HCT116 (cell line): ENCODE measurements around the gene KASH5. TPM values are rescaled to one million over a fixed set of nuclear protein-coding genes. Genes with fewer than 3 reads are reported as not detected.

ENCODE experiments used
- ATAC-seq: fragments of 200-7000 bp; cut with Tn5 transposase; 2 replicates; pipeline ENCODE4 v1.9.1; 2020; ENCODE audit warnings: mild to moderate bottlenecking, moderate library complexity
- BruUV-seq: library from RNA; stranded (reverse); fragments of 400-500 nt; replicated peaks from 2 replicates; lab custom pipeline; 2021; lab: Mats Ljungman, UMichigan
- CTCF ChIA-PET: fragments of 300-600 bp; sonication (Branson Sonifier 250); formaldehyde crosslinking; loops from one replicate; lab custom pipeline; 2021; ENCODE audit warnings: antibody characterized with exemption; lab: Charles Lee
- POLR2A ChIA-PET: fragments of 300-600, 350-600 bp; sonication (Branson Sonifier 250); formaldehyde crosslinking; loops from one replicate; lab custom pipeline; 2021; ENCODE audit warnings: antibody characterized with exemption; lab: Charles Lee
- RAD21 ChIA-PET, 2 experiments: fragments of 300-600 bp; sonication (Branson Sonifier 250); formaldehyde crosslinking; loops; one replicate each; lab custom pipeline; 2023; ENCODE audit warnings: low total read pairs in 2 of 2; ENCODE audit not compliant: uncharacterized antibody in 2 of 2, unreplicated experiment in 2 of 2, low non-redundant PET in 1 of 2; lab: Charles Lee
- DNase-seq: peaks from one replicate; pipeline ENCODE4 v3.0.0-alpha.2; 2010; ENCODE audit warnings: low read depth, low spot score
- H2AFZ ChIP-seq: fragments of 200-600 bp; shearing (Covaris generic), sonication (generic); 2 replicates; pipeline ENCODE4 v1.6.1; 2017; ENCODE audit warnings: low read depth, mixed run types, mixed read lengths, antibody characterized with exemption, low read length; ENCODE audit not compliant: poor library complexity, severe bottlenecking
- H3K27ac ChIP-seq: 2 replicates; pipeline ENCODE4 v1.5.1; 2012; ENCODE audit warnings: low read depth, low read length
- H3K27me3 ChIP-seq: fragments of 200-600 bp; sonication (generic); 2 replicates; pipeline ENCODE4 v1.6.1; 2016; ENCODE audit warnings: mixed run types, low read length, mixed read lengths; ENCODE audit not compliant: insufficient read depth
- H3K36me3 ChIP-seq, 2 experiments: fragments of 200-500 bp in 1 of 2; fragments of 200-600 bp in 1 of 2; sonication (Bioruptor generic) in 1 of 2; sonication (generic) in 1 of 2; 2 replicates each; pipeline versions ENCODE4 v1.5.1 to v1.6.1; 2014 to 2016; ENCODE audit warnings: low read length in 2 of 2, inconsistent platforms in 1 of 2, mixed read lengths in 1 of 2, mixed run types in 1 of 2; ENCODE audit not compliant: insufficient read depth in 2 of 2, control insufficient read depth in 1 of 2
- H3K4me1 ChIP-seq, 2 experiments: fragments of 200-600 bp in 1 of 2; sonication (generic) in 1 of 2; 2 replicates each; pipeline versions ENCODE4 v1.5.1 to v1.6.1; 2012 to 2017; ENCODE audit warnings: low read length in 2 of 2, inconsistent platforms in 1 of 2, mild to moderate bottlenecking in 1 of 2, mixed read lengths in 1 of 2, mixed run types in 1 of 2, moderate library complexity in 1 of 2; ENCODE audit not compliant: insufficient read depth in 2 of 2, control insufficient read depth in 1 of 2
- H3K4me2 ChIP-seq: fragments of 200-600 bp; sonication (generic); 2 replicates; pipeline ENCODE4 v1.6.1; 2017; ENCODE audit warnings: mixed run types, low read length, mixed read lengths
- H3K4me3 ChIP-seq, 2 experiments: fragments of 200-600 bp in 1 of 2; sonication (generic) in 1 of 2; replicated peaks in 1 of 2; 2 replicates each; pipeline ENCODE4 v1.5.1; 2011 to 2016; ENCODE audit warnings: low read length in 2 of 2, control low read depth in 1 of 2, low read depth in 1 of 2, mild to moderate bottlenecking in 1 of 2, mixed read lengths in 1 of 2, mixed run types in 1 of 2
- H3K79me2 ChIP-seq: fragments of 200-600 bp; sonication (generic); 2 replicates; pipeline ENCODE4 v1.6.1; 2017; ENCODE audit warnings: mild to moderate bottlenecking, mixed run types, low read length, moderate library complexity, mixed read lengths; ENCODE audit not compliant: insufficient read depth
- H3K9ac ChIP-seq: fragments of 200-600 bp; sonication (generic); 2 replicates; pipeline ENCODE4 v1.6.1; 2016; ENCODE audit warnings: low read length, mixed read lengths
- H3K9me2 ChIP-seq: fragments of 200-600 bp; sonication (generic), shearing (Covaris generic); 2 replicates; pipeline ENCODE4 v1.6.1; 2017; ENCODE audit warnings: mixed run types, mild to moderate bottlenecking, moderate library complexity; ENCODE audit not compliant: insufficient read depth
- H3K9me3 ChIP-seq, 2 experiments: fragments of 200-500 bp in 1 of 2; fragments of 200-600 bp in 1 of 2; sonication (Bioruptor generic) in 1 of 2; sonication (generic) in 1 of 2; 2 replicates each; pipeline ENCODE4 v1.6.1; 2014 to 2017; ENCODE audit warnings: low read length in 2 of 2, mixed read lengths in 2 of 2, inconsistent platforms in 1 of 2, low read depth in 1 of 2, mild to moderate bottlenecking in 1 of 2, mixed run types in 1 of 2, moderate library complexity in 1 of 2; ENCODE audit not compliant: control insufficient read depth in 1 of 2, insufficient read depth in 1 of 2
- H4K20me1 ChIP-seq: fragments of 200-600 bp; sonication (generic), shearing (Covaris generic); 2 replicates; pipeline ENCODE4 v1.6.1; 2017; ENCODE audit warnings: mixed run types, mild to moderate bottlenecking, moderate library complexity; ENCODE audit not compliant: insufficient read depth
- CBX3 ChIP-seq: IDR thresholded peaks from 2 replicates; pipeline ENCODE4 v1.6.1; 2012; ENCODE audit warnings: low read depth
- JUND ChIP-seq: IDR thresholded peaks from 2 replicates; pipeline ENCODE4 v1.6.1; 2012
- POLR2AphosphoS5 ChIP-seq: IDR thresholded peaks from 2 replicates; pipeline ENCODE4 v1.6.1; 2011; ENCODE audit warnings: mild to moderate bottlenecking, low read depth, low read length, moderate library complexity
- REST ChIP-seq: IDR thresholded peaks from 2 replicates; pipeline ENCODE4 v1.6.1; 2012; ENCODE audit warnings: low read depth
- SP1 ChIP-seq: IDR thresholded peaks from 2 replicates; pipeline ENCODE4 v1.6.1; 2012; ENCODE audit warnings: low read depth
- intact Hi-C: fragments of 100-400 bp; cut with micrococcal nuclease; formaldehyde crosslinking; loops from 2 replicates; pipeline ENCODE4 v1.10.0; 2022
- total RNA-seq: library from RNA; stranded (reverse); gene quantifications from one replicate; pipeline ENCODE4 v1.2.1, GENCODE V29; 2021; ENCODE audit not compliant: unreplicated experiment

Gene KASH5
- total RNA-seq, 1 experiment from 2014 or later: not detected

DNA sequence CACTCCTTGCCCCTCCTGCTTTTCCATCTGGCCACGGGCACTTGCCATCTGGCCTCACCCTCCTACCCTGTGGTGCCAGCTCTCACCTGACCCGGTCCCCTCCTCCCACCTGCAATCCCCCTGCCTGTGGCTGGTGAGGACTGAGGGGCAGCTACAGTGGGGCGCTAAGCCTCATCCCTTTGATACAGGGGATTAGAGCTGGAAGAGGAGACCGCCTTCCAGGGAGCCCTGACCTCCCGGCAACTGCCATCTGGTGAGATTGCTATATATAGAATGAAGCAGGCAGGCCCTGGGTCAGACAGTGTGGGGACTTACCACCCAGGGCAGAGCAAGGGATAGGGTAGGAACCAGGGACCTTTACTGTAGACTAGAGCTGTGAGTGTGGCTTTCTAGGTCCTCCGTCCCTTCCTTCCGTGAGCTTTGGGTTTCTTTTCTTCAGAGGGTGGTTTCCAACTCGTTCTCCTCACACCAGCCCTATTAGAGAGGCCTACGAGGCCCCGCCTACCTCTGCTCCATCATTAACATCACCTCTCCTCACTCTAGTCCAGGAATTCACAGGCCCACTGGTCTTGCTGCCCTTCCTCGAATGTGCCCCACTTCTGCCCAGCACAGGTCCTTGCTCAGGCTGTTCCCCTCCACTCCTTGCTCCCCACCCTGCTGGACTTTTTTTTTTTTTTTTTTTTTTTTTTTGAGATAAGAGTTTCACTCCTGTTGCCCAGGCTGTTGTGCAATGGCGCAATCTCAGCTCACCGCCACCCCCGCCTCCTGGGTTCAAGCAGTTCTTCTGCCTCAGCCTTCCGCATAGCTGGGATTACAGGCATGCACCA, 7.7 kb downstream of the KASH5 start:
- H3K27ac ChIP-seq: no peak overlapping the region
- no peaks in the 10 kb centered on the region for H3K27me3 ChIP-seq
- H3K4me2 ChIP-seq: no peak overlapping the region
- ChIA-PET POLR2A (interaction anchor here (0.6 to 0.7 kb wide), 2 partner anchors 15 to 61 kb away, joined by 3 to 5 read pairs; no protein-coding TSS in a partner anchor), RAD21 (interaction anchor here (0.7 to 1.0 kb wide), 2 partner anchors 73 to 80 kb away, joined by 3 to 4 read pairs; no protein-coding TSS in a partner anchor), CTCF (no interaction called here)
- peaks cover 3 to 10% of the 10 kb centered on the region in 2 experiments; a peak in 3 of 4 replicates for H3K4me1 ChIP-seq
- no peak overlapping the region for H3K4me3 ChIP-seq
- no peak overlapping the region for H3K9ac ChIP-seq
- no peak for TF ChIP-seq JUND
- no peak for TF ChIP-seq SP1
- TF ChIP-seq CBX3: no peak
- TF ChIP-seq REST: no peak
- no peak for TF ChIP-seq POLR2AphosphoS5
- intact Hi-C loops: no loop called here
- H3K79me2 ChIP-seq: no peaks in the 10 kb centered on the region
- no peaks in the 10 kb centered on the region for H3K9me3 ChIP-seq
- H2AFZ ChIP-seq: no peak overlapping the region
- H4K20me1 ChIP-seq: no peaks in the 10 kb centered on the region
- no TSS peak for BruUV-seq
- ATAC-seq: no peak
- H3K9me2 ChIP-seq: no peaks in the 10 kb centered on the region
- H3K36me3 ChIP-seq: no peaks in the 10 kb centered on the region
- no peak for DNase-seq
